ENCODE measurements around the gene MDM2. TPM values are rescaled to one million over a fixed set of nuclear protein-coding genes. Genes with fewer than 3 reads are reported as not detected.

The MDM2 gene
- total and polyA plus RNA-seq, 2 donors (not counting 3 experiments of a cell fraction or from before 2014, with no cell fraction given) = 16.7 to 270 TPM

DNA sequence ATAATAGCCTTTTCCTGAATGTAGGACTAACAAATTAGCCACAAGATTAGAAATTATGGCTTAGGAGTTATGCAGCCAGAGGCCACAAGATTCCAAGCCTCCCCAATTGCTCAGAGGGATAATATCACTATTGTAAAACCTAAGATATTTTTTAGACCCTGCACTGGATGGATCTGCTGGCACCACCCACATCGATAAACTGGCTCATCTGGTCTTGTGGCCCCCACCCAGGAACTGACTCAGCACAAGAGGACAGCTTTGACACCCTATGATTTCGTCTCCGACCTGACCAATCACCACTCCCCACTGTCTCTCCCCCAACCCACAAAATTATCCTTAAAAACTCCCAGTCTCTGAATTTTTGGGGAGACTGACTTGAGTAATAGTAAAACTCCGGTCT is 70.3 kb downstream of the MDM2 start:
- DNase-seq (ENCODE audit: low read depth, low spot score) (no peak), FAIRE-seq (no peak)
- Histone ChIP-seq H3K9ac (replicated peaks; ENCODE audit: extremely low read depth, insufficient read depth, low read length) (no peak overlapping the region), H3K79me2 (ENCODE audit: control insufficient read depth, insufficient read depth, low read length) (no peaks in the 10 kb centered on the region), H3K4me1 (ENCODE audit: control insufficient read depth, extremely low read depth, insufficient read depth, low read length) (no peaks in the 10 kb centered on the region), H3K4me3 (replicated peaks in 1 of 3; ENCODE audit: insufficient read depth in 1 of 3, low read depth in 1 of 3, low read length in 3 of 3) (no peak overlapping the region), H3K9me1 (replicated peaks; ENCODE audit: control insufficient read depth, extremely low read depth, insufficient read depth, low read length) (no peaks in the 10 kb centered on the region), H4K20me1 (replicated peaks; ENCODE audit: control insufficient read depth, extremely low read depth, insufficient read depth, low read length) (no peaks in the 10 kb centered on the region), H3K9me3 (replicated peaks; ENCODE audit: control insufficient read depth, insufficient read depth, low read length) (no peaks in the 10 kb centered on the region), H3K27ac (ENCODE audit: insufficient read depth, low read depth, low read length) (no peak overlapping the region), H3K36me3 (ENCODE audit: control insufficient read depth in 2 of 2, extremely low read depth in 1 of 2, insufficient read depth in 2 of 2, low read length in 2 of 2) (no peaks in the 10 kb centered on the region), H3K4me2 (ENCODE audit: insufficient read depth, low read length) (no peak overlapping the region), H2AFZ (ENCODE audit: low read depth, low read length) (no peak overlapping the region), H3K27me3 (ENCODE audit: control insufficient read depth in 2 of 2, insufficient read depth in 2 of 2, low read length in 2 of 2) (peaks cover 5 to 10% of the 10 kb centered on the region in 2 experiments)
- dilution Hi-C loops (cut with MboI; ENCODE audit: extremely low pct_ligation_motif_present, low sequenced_read_pairs) = no loop called here
- intact Hi-C loops (cut with micrococcal nuclease) = no loop called here
- CTCF ChIA-PET = no interaction called here
- POLR2A ChIA-PET = no interaction called here
- BruUV-seq (replicated peaks) = no TSS peak
- TF ChIP-seq, protein P1, sequence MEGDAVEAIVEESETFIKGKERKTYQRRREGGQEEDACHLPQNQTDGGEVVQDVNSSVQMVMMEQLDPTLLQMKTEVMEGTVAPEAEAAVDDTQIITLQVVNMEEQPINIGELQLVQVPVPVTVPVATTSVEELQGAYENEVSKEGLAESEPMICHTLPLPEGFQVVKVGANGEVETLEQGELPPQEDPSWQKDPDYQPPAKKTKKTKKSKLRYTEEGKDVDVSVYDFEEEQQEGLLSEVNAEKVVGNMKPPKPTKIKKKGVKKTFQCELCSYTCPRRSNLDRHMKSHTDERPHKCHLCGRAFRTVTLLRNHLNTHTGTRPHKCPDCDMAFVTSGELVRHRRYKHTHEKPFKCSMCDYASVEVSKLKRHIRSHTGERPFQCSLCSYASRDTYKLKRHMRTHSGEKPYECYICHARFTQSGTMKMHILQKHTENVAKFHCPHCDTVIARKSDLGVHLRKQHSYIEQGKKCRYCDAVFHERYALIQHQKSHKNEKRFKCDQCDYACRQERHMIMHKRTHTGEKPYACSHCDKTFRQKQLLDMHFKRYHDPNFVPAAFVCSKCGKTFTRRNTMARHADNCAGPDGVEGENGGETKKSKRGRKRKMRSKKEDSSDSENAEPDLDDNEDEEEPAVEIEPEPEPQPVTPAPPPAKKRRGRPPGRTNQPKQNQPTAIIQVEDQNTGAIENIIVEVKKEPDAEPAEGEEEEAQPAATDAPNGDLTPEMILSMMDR (IDR thresholded peaks at IDR 0.05; ENCODE audit: extremely low read depth in 1 of 2, insufficient read depth in 1 of 2, low read depth in 1 of 2, low read length in 2 of 2) = no peak
- TF ChIP-seq JUN (IDR thresholded peaks at IDR 0.05; ENCODE audit: borderline replicate concordance, insufficient read depth, insufficient read length, low read depth) (no peak), FOS (IDR thresholded peaks at IDR 0.05; ENCODE audit: borderline replicate concordance, insufficient read depth, low read length) (no peak), MAX (IDR thresholded peaks at IDR 0.05; ENCODE audit: insufficient read depth, insufficient read length) (no peak), GATA2 (IDR thresholded peaks at IDR 0.05; ENCODE audit: insufficient read depth, insufficient read length, low read depth, low read length) (no peak), MYC (IDR thresholded peaks at IDR 0.05; ENCODE audit: low read depth, low read length) (no peak), POLR2A (IDR thresholded peaks at IDR 0.05; ENCODE audit: low read depth, low read length) (no peak)
